Psoas muscle (tissue), 8 donors: Measurements from ENCODE around the gene CALHM2. TPM values are rescaled to one million over a fixed set of nuclear protein-coding genes. Genes with fewer than 3 reads are reported as not detected.

Experiments
- ATAC-seq, 4 donors: fragments of 200-7000 bp; cut with Tn5 transposase; one replicate each; pipeline ENCODE4 v1.9.1; 2020; ENCODE audit warnings: moderate library complexity in 3 of 4, mild to moderate bottlenecking in 2 of 4
- DNase-seq, 2 donors: peaks; one replicate each; pipeline ENCODE4 v3.0.0-alpha.2; 2020
- H3K27ac ChIP-seq: fragments of 200-600 bp; one replicate; pipeline ENCODE4 v1.8.0; 2022
- H3K27me3 ChIP-seq, 3 donors: fragments of 200-600 bp in 1 of 3; one replicate each; pipeline versions ENCODE4 v1.6.1 to v1.8.0; 2013 to 2022; ENCODE audit warnings: low read length in 2 of 3, mild to moderate bottlenecking in 2 of 3, moderate library complexity in 1 of 3; ENCODE audit not compliant: insufficient read depth in 3 of 3
- H3K36me3 ChIP-seq, 2 donors: fragments of 200-600 bp in 1 of 2; one replicate each; pipeline versions ENCODE4 v1.6.1 to v1.8.0; 2013 to 2022; ENCODE audit warnings: low read depth in 1 of 2, mild to moderate bottlenecking in 1 of 2, moderate library complexity in 1 of 2; ENCODE audit not compliant: insufficient read depth in 1 of 2
- H3K4me1 ChIP-seq: fragments of 200-600 bp; one replicate; pipeline ENCODE4 v1.8.0; 2022
- H3K4me3 ChIP-seq: fragments of 200-600 bp; one replicate; pipeline ENCODE4 v1.8.0; 2022; ENCODE audit warnings: mild to moderate bottlenecking
- H3K9me3 ChIP-seq: fragments of 200-600 bp; one replicate; pipeline ENCODE4 v1.8.0; 2022
- WGBS, 3 donors: extraction: QIAGEN DNeasy Blood & Tissue Kit; methylation state at CpG; one replicate each; pipeline versions ENCODE4 v1.1.6 to v1.1.7; 2013; 5-methylcytosine and 5-hydroxymethylcytosine counted together
- intact Hi-C, 2 donors: fragments of 100-400 bp; cut with DNase I; formaldehyde crosslinking; loops; one replicate each; pipeline versions ENCODE4 v1.11.0 to v1.14.2; 2022
- polyA plus RNA-seq, 3 donors: library from polyadenylated mRNA; stranded (reverse); fragments of 200-250 nt; gene quantifications; one replicate each; pipeline ENCODE4 v1.2.3, GENCODE V29; 2013
- total RNA-seq, 4 donors: library from RNA; stranded (reverse); fragmentation: NEBNext Ultra II Directional in 2 of 4; extraction: Animal tissue kit (Norgen Biotek cat#: 25700) in 2 of 4; gene quantifications; one replicate each; pipeline versions ENCODE4 v1.2.1 to v1.2.4, GENCODE V29; 2021 to 2023
- TF ChIP-seq, protein P1 (sequence below): fragments of 200-600 bp; IDR thresholded peaks from one replicate; pipeline ENCODE4 v1.8.0; 2022; ENCODE audit warnings: antibody characterized with exemption
- donor health status: healthy with polysubstance abuse.
- donor health status: DM: no; HTN: no; CAD: no; lungs with moderate emphysema.
- donor health status: Bipolar disorder and iron deficiency.
- donor health status: healthy.
- donor health status: DM: yes; HTN: yes; CAD: no.
- donor health status: DM: no; HTN: no; CAD: no.
- donor health status: DM: no; HTN: no; CAD: no.
- donor health status: DM: yes; HTN: yes; CAD: no.

CALHM2 gene
- total and polyA plus RNA-seq, 7 donors, result 6.3 to 9.3 (median 7.5) TPM

DNA sequence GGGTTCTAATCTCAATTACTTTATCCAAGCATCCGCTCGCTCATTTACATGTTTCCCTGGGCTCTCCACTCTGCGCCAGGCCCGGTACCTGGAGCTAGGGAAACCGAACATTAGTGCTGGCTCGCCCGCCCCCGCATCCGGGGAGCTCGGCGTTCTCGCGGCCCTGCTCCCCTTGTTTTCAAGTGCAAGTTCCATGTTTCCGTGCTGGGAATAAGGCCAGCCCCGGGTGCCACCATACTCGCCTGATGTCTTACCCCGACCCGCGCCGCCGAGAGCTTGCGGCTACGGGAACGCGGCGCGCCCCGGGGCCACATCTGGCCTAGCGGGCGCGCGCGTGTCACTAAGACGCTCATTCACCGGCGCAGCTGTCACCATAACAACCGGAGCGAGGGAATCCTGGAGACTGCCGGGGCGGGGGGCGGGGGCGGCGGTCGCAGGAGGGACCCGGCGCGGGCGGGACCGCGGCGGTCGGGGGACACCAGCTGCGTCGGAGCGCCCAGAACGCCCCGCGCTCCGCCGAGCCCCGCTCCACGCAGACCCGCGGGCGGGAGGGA is 41.3 kb upstream of the CALHM2 start, which contains the start of gene NEURL1:
Gene NEURL1, plus strand, starts transcription at position 344 of the 554 bp plus-strand sequence. CDS start 683 bp downstream, outside the sequence.
- TF ChIP-seq, protein P1, sequence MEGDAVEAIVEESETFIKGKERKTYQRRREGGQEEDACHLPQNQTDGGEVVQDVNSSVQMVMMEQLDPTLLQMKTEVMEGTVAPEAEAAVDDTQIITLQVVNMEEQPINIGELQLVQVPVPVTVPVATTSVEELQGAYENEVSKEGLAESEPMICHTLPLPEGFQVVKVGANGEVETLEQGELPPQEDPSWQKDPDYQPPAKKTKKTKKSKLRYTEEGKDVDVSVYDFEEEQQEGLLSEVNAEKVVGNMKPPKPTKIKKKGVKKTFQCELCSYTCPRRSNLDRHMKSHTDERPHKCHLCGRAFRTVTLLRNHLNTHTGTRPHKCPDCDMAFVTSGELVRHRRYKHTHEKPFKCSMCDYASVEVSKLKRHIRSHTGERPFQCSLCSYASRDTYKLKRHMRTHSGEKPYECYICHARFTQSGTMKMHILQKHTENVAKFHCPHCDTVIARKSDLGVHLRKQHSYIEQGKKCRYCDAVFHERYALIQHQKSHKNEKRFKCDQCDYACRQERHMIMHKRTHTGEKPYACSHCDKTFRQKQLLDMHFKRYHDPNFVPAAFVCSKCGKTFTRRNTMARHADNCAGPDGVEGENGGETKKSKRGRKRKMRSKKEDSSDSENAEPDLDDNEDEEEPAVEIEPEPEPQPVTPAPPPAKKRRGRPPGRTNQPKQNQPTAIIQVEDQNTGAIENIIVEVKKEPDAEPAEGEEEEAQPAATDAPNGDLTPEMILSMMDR, result no peak
- no peaks in the 10 kb centered on the region for H3K36me3 ChIP-seq
- intact Hi-C loops, result no loop called here
- H3K4me3 ChIP-seq, result peak within 1 kb of the TSS; percentile 72
- DNase-seq (peak in 1 of 2 donors; percentile 55), ATAC-seq (peak; percentile 3 to 55 (median 22))
- H3K4me1 ChIP-seq, result peaks cover 5% of the 10 kb centered on the region
- H3K9me3 ChIP-seq, result no peaks in the 10 kb centered on the region
- peaks cover 0 to 36% (median 4%) of the 10 kb centered on the region in 3 donors for H3K27me3 ChIP-seq
- no peak within 1 kb of the TSS for H3K27ac ChIP-seq
- 5 to 12% (median 6%) methylated on average over 36 to 65 of the region's 65 CpGs for WGBS, 3 donors

DNA sequence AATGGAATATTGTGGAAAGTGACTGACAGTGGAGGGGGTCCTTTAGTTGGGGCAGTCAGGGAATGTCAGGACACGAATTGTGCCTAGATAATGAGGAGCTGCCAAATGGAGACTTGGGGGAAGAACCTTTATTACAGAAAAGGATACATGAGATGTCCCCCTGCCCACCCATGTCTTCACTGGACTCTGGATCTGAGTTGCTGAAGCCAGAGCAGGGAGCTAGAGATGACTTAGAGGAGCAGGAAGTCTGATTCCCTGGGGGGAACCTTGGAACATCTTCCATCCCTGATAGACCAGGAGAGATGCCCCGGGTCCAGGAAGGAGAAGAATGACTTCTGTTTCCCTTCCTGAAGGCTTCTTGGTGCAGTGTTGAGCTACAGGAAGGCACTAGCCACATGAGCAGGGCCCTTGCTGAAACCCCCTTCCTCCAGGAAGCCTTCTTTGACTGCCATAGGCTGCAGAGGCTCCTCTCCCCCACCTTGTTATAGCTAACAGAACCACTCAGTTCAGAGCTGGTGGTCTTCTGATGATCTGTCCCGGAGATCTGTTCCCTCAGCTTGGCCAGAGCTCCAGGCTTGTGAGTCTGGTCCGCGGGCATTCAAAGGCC is 40.6 kb upstream of the CALHM2 start:
- ATAC-seq, result no peak
- 72 to 78% (median 74%) methylated on average over 5 of the region's 5 CpGs for WGBS, 3 donors
- no peak overlapping the region for H3K27ac ChIP-seq

DNA sequence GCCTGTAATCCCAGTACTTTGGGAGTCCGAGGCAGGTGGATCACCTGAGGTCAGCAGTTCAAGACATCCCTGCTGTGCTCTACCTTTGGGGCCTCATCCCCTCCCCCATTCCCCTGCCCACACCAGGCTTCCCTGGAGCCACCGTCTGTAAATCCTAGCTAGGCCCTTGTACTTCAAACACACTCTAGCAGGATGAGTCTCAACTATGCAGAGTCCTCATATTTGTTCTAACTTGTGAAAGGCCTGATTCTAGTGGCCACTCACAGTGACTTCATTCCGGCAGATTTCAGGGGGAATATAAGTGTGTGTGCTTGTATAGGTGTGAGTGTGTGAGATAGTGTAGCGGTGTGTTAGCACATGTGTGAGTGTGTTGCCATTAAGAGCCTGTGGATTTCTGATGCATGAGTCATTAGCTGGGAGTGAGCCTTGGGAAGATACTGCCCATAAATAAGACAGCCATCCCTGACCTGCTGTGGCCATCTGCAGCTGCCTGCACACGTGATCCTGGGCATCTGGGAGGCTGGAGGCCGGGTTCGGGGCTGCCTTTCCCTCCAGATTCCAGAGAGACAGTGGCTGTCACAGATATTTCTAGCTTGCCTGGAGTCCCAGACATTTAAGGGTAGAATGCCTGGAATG is 39.7 kb upstream of the CALHM2 start:
- no peak overlapping the region for H3K4me3 ChIP-seq
- intact Hi-C loops, result loop anchor here in 1 of 2 donors (1.0 kb wide), 1 partner anchor 38 kb away; no protein-coding TSS in a partner anchor
- ATAC-seq (peak; percentile 67 to 86 (median 76)), DNase-seq (peak in 1 of 2 donors; percentile 56)
- H3K27me3 ChIP-seq, result peaks cover 0 to 36% (median 4%) of the 10 kb centered on the region in 3 donors
- H3K4me1 ChIP-seq, result peaks cover 5% of the 10 kb centered on the region
- TF ChIP-seq, protein P1, result no peak
- no peak overlapping the region for H3K27ac ChIP-seq
- 46 to 52% (median 47%) methylated on average over 7 of the region's 7 CpGs for WGBS, 3 donors
- no peaks in the 10 kb centered on the region for H3K36me3 ChIP-seq
- no peaks in the 10 kb centered on the region for H3K9me3 ChIP-seq

More for the DNA sequence above, 40.6 kb upstream of the CALHM2 start:
- Histone ChIP-seq H3K4me3 (peak overlapping the region; percentile 72), H3K4me1 (peaks cover 5% of the 10 kb centered on the region), H3K27me3 (peaks cover 0 to 36% (median 4%) of the 10 kb centered on the region in 3 donors), H3K9me3 (no peaks in the 10 kb centered on the region), H3K36me3 (no peaks in the 10 kb centered on the region)
- DNase-seq, result peak in 1 of 2 donors; percentile 9
- TF ChIP-seq, protein P1, result no peak
- intact Hi-C loops, result loop anchor here in 1 of 2 donors (1.0 kb wide), 1 partner anchor 38 kb away; no protein-coding TSS in a partner anchor

DNA sequence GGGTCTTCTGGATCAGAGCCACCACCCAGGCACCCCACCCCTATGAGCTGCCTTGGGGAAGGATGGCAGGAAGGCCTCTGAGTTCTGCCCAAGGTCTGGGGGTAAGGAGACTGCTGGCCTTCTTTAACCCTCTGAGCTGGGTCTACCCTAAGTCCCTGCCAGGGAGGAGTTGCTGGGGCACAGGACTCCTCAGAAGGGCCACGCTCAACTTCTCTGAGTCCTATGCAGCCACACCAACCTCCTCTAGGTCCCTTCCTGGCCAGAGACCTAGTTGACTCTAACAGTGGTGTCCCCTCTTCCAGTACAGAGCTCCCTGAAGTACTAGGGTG is 38.8 kb upstream of the CALHM2 start:
- intact Hi-C loops, result no loop called here

More for the DNA sequence above, 38.8 kb upstream of the CALHM2 start:
- DNase-seq, result peak in 1 of 2 donors; percentile 10
- H3K27me3 ChIP-seq, result peaks cover 0 to 34% (median 4%) of the 10 kb centered on the region in 3 donors
- H3K27ac ChIP-seq, result no peak overlapping the region
- WGBS, 3 donors, result 86 to 100% (median 94%) methylated on average over 1 of the region's 1 CpG
- H3K9me3 ChIP-seq, result no peaks in the 10 kb centered on the region
- H3K36me3 ChIP-seq, result no peaks in the 10 kb centered on the region
- no peak overlapping the region for H3K4me3 ChIP-seq
- peaks cover 5% of the 10 kb centered on the region for H3K4me1 ChIP-seq
- TF ChIP-seq, protein P1, result no peak
- ATAC-seq, result no peak
